CD1c-positive myeloid dendritic cell (primary cell): ENCODE data around the gene NRXN3.
"Not testable (repeated sequence)": the region's sequence is repeated elsewhere in the genome, so short reads cannot be mapped to it uniquely, and the experiment has no call there.

Experiments used
- DNase-seq: peaks from one replicate; pipeline ENCODE4 v3.0.0-alpha.2; 2016; ENCODE audit errors: extremely low spot score

Gene NRXN3

GRCh38 chr14:78992867-78993266 lies 822.7 kb downstream of the NRXN3 start:
- DNase-seq: no peak

GRCh38 chr14:78997811-78998210 lies 827.6 kb downstream of the NRXN3 start:
- no peak for DNase-seq

- no peak for DNase-seq
Observed at GRCh38 chr14:79009286-79009685, 839.1 kb downstream of the NRXN3 start.

- peak; percentile 47 for DNase-seq
Observed at GRCh38 chr14:79011091-79011919, 841.1 kb downstream of the NRXN3 start.

- no peak for DNase-seq
Observed at GRCh38 chr14:79011920-79012204, 841.7 kb downstream of the NRXN3 start.

GRCh38 chr14:79016828-79017505 lies 846.8 kb downstream of the NRXN3 start:
- no peak for DNase-seq

GRCh38 chr14:79017561-79017960 lies 847.4 kb downstream of the NRXN3 start:
- no peak for DNase-seq

GRCh38 chr14:79018836-79019235 lies 848.7 kb downstream of the NRXN3 start:
- no peak for DNase-seq

- not testable (repeated sequence) for DNase-seq
Observed at GRCh38 chr14:79019898-79020297, 849.7 kb downstream of the NRXN3 start.

GRCh38 chr14:79021766-79022165 lies 851.6 kb downstream of the NRXN3 start:
- no peak for DNase-seq

GRCh38 chr14:79027138-79027537 lies 857.0 kb downstream of the NRXN3 start:
- no peak for DNase-seq

- DNase-seq: peak; percentile 81
Observed at GRCh38 chr14:79028281-79028680, 858.1 kb downstream of the NRXN3 start.

- peak; percentile 32 for DNase-seq
Observed at GRCh38 chr14:79036441-79036840, 866.3 kb downstream of the NRXN3 start.

- DNase-seq: no peak
Observed at GRCh38 chr14:79037106-79037505, 866.9 kb downstream of the NRXN3 start.

- no peak for DNase-seq
Observed at GRCh38 chr14:79037593-79037992, 867.4 kb downstream of the NRXN3 start.

GRCh38 chr14:79040790-79041189 lies 870.6 kb downstream of the NRXN3 start:
- DNase-seq: no peak

GRCh38 chr14:79043194-79043889 lies 873.2 kb downstream of the NRXN3 start:
- DNase-seq: no peak

GRCh38 chr14:79044894-79045624 lies 874.9 kb downstream of the NRXN3 start:
- no peak for DNase-seq

- no peak for DNase-seq
Observed at GRCh38 chr14:79050787-79051727, 880.9 kb downstream of the NRXN3 start.

GRCh38 chr14:79051742-79052141 lies 881.6 kb downstream of the NRXN3 start:
- no peak for DNase-seq

GRCh38 chr14:79056879-79057278 lies 886.7 kb downstream of the NRXN3 start:
- no peak for DNase-seq
